GM21515 (cell line): Measurements from ENCODE around the gene UQCRQ.

ENCODE experiments used
- ATAC-seq: cut with Tn5 transposase; IDR thresholded peaks from one replicate; pipeline ENCODE4 v1.9.1; 2021; ENCODE audit not compliant: unreplicated experiment

The UQCRQ gene

DNA sequence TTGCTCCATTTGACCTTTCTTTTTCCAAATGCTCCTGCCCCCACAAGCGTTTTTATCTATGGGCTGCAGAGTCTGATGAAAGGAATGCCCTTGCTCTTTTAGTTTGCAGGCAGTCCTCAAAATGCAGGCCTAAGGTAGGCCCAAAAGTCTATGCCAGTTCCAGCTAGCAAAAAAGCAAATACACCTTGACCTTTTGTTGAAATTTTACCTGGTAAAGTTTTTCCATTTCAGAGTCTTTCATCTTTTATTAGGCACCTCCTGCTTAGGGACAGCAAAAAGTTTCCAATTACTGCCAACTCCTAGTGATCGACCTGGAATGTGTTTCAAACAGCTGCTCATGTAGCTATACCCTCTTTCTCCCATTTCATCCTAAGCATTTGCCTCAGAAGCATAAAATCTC is 4.4 kb downstream of the UQCRQ start:
- no peak for ATAC-seq

- ATAC-seq, result no peak
Observed at GRCh38 chr5:132871459-132872284, 5.2 kb downstream of the UQCRQ start.

DNA sequence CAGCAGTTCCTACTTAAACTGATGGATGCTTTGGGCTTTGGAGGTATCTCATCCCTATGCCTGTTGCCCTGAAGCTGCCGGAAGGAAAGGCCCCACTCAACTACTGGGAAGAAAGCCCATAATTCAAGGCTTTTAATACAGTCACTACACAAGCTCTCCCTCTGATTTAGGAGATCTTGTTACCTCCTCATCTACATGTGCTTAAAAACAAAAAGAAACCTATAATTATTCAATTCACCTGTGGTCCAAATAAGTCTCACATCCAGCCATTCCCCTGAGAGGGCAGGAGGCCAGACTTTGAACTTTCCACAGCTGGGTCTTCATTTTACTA is 6.3 kb downstream of the UQCRQ start:
- no peak for ATAC-seq

GRCh38 chr5:132873119-132873929 is 6.9 kb downstream of the UQCRQ start, which contains the start of gene LEAP2:
LEAP2 (plus strand) TSS chr5:132873668; CDS start chr5:132873695, 27 bp downstream.
- no peak for ATAC-seq

- no peak for ATAC-seq
Observed at GRCh38 chr5:132873930-132874271, 7.5 kb downstream of the UQCRQ start.

DNA sequence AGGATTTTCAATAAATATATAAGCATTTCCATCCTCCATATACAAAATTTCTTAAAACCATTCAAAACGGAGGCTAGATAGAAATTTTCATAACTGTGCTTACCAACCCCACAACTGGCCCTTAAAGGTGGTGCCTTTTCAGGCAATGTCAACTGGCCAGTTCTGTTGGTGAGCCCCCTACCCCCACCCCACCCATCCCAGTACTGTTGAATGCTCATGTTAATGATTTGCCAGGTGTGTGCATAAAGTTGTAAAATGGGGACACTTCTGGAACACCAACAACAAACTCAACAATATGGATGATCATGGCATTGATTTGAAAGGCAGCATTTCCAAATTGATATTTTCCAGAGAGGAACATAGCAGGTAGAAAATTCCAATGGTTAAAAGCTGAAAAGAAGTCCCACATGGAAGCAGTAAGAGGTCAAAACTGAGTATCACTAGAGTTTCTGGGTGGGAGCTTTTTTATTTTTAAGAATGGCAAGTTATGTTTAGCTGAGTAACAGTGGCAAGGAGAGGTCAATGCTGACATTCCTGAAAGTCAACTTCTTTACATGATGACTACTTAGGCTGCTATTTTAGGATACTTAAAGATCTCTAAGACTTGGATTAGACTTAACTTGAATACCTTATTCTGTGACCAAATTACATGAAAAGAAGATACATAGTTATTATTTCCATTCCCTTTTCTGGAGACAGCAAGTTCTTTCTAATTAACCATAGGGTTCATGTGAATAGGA is 9.7 kb downstream of the UQCRQ start:
- ATAC-seq, result no peak

DNA sequence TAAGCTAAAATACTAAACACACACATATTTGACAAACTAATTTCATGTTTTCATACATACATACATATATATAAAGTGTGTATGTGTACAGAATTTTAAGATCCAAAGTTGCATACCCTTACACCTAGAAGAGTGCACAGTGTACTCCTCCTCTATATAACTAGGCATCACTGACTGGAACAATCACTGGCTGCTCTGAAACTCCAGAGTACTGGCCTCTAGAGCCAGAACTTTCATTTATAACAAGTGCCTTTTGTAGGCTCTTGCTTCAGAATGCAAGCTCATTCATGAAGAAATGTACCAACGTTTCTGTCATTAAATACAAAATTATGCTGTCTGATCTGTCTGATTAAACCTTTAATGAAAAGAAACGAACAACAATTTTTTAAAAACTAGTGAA is 11.0 kb downstream of the UQCRQ start:
- no peak for ATAC-seq

DNA sequence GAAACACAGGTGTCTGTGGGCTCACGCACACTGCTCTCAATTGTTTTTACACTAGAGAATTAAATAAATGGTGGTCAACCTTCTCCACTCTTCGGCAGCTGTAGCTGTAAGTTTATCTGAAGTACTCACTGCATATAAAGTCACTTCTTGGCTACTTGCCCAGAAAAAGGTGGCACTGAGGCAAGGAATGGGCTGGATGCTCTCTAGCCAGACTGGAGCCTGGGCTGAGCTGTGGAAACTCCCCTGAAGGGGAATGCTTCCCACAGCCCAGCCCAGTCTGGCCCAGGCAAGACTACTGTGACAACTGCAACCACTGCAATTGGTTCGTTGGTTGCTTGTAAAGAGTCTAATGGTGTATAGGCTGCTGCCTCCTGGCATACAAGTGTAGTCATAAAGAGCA is 11.5 kb downstream of the UQCRQ start:
- ATAC-seq, result no peak

GRCh38 chr5:132883261-132883834 is 16.9 kb downstream of the UQCRQ start:
- ATAC-seq, result no peak

DNA sequence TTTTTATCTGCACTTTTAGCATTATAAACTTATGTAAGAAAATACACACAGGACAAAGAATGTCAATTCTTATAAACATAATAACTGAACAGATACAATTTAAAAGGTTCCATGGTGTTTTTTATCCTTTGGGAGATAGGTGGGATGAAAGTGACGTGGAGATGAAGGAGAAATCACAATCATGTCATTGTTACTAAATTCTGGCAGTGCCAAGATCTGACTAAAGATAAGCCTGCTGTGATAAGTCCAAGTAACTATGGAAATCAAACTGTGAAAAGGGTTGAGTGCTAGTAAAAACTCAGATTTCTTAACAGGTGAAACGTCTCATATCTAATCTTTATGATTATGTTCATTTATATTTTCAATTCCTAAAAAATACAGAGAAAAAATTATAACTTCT is 18.1 kb downstream of the UQCRQ start:
- no peak for ATAC-seq

GRCh38 chr5:132886064-132886823 is 19.8 kb downstream of the UQCRQ start:
- ATAC-seq, result no peak

GRCh38 chr5:132887283-132887682 is 20.8 kb downstream of the UQCRQ start:
- ATAC-seq, result no peak

- ATAC-seq, result no peak
Observed at GRCh38 chr5:132889501-132889900, 23.1 kb downstream of the UQCRQ start.

- no peak for ATAC-seq
Observed at GRCh38 chr5:132890817-132891216, 24.4 kb downstream of the UQCRQ start.

DNA sequence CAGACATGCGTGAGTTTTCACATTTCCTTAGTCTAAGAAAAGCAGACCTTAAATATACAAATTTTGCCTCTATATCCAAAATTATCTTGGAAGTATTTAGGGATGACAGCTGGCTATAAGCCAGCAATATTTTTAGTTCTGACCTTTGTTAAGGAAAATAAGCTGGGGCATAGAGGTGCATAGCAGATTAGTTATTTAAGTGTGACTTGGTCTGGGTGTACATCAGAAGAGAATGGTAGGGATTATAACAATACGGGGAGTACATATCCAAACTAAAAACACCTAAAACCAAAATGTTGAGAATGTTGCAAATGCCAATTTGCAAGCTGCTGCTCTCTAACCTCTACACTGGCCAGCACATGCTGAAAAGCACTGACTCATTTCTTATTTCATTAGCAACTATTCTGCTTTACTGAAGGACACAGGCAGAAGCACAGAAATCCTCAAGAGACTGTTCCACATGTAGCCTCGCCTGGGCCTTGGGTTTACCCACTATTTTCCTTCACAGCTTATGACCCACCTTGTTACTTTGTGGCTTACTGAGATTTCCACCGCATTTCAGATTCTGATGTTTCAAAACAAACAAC is 29.4 kb downstream of the UQCRQ start:
- ATAC-seq, result no peak

GRCh38 chr5:132896685-132897084 is 30.2 kb downstream of the UQCRQ start:
- ATAC-seq, result no peak

- ATAC-seq, result no peak
Observed at GRCh38 chr5:132898094-132898493, 31.7 kb downstream of the UQCRQ start.

DNA sequence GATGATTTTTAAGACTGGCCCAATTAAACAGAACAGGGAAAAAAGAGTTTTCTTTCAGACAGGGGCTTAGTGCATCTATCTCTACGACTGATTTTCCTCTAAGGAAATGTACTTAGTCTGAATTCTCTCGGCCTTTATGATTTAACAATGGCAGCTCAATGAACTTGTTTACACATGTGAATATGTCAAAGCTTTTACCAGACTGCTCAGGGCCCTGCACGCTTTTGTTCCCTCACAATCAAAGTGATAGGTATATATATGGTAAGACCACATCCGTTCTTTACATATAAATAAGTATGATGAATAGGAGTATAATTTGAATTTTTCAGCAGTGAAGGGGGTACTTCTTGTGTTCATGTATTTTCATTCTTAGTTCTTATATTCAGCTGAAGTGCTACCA is 34.6 kb downstream of the UQCRQ start:
- ATAC-seq, result no peak

DNA sequence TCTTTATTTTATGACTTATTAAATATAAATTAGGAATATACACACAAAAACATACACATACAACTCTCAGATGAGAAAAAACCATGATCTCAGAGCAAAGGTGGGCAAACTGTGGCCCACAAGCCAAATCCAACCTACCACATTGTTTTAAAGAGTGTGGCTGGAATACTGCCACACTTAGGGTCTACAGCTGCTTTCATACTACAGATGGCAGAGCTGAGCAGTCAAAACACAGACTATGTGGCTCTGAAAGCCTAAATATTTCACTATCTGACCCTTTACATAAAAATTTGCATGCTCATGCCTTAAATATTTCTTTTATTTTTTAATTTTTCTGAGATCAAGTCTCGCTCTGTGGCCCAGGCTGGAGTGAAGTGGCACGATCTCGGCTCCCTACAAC is 35.3 kb downstream of the UQCRQ start:
- no peak for ATAC-seq

DNA sequence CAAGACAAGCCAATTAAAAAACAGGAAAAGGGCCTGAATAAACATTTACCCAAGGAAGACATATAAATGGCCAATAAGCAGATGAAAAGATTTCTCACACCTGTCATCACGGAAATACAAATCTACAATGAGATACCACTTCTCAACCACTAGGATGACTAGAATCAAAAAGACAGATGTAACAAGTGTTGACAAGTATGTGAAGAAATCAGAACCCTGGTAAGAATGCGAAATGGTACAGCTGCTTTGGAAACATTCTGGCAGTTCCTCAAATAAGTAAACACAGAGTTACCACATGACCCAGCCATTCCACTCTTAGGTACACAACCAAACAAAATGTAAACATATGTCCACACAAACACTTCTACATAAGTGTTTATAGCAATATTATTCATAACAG is 39.5 kb downstream of the UQCRQ start:
- no peak for ATAC-seq
